Nephron (organoid): ENCODE measurements around the gene TTC21A.

ENCODE experiments used
- H3K27ac Mint-ChIP-seq, 3 experiments: 2 replicates each; pipeline ENCODE4 v1.8.0; 2020; ENCODE audit warnings: mixed read lengths in 3 of 3, mild to moderate bottlenecking in 2 of 3, moderate library complexity in 1 of 3
- H3K27me3 Mint-ChIP-seq: 2 replicates; pipeline ENCODE4 v1.8.0; 2021; ENCODE audit warnings: low read depth, mild to moderate bottlenecking, moderate library complexity, mixed read lengths
- H3K36me3 Mint-ChIP-seq: 2 replicates; pipeline ENCODE4 v1.8.0; 2020; ENCODE audit warnings: low read depth, mixed read lengths
- H3K4me1 Mint-ChIP-seq: 2 replicates; pipeline ENCODE4 v1.8.0; 2020; ENCODE audit warnings: mixed read lengths
- H3K4me3 Mint-ChIP-seq, 3 experiments: 2 replicates each; pipeline ENCODE4 v1.8.0; 2020; ENCODE audit warnings: mild to moderate bottlenecking in 3 of 3, mixed read lengths in 3 of 3, moderate library complexity in 2 of 3
- H3K9me3 Mint-ChIP-seq: 2 replicates; pipeline ENCODE4 v1.8.0; 2020; ENCODE audit warnings: mixed read lengths
- TF ChIP-seq, protein P1 (sequence below), 3 experiments: fragments of 200-600 bp; sonication (generic); IDR thresholded peaks; one replicate each; pipeline ENCODE4 v1.5.0; 2021; ENCODE audit warnings: antibody characterized with exemption in 3 of 3; ENCODE audit not compliant: unreplicated experiment in 3 of 3

Gene TTC21A

DNA sequence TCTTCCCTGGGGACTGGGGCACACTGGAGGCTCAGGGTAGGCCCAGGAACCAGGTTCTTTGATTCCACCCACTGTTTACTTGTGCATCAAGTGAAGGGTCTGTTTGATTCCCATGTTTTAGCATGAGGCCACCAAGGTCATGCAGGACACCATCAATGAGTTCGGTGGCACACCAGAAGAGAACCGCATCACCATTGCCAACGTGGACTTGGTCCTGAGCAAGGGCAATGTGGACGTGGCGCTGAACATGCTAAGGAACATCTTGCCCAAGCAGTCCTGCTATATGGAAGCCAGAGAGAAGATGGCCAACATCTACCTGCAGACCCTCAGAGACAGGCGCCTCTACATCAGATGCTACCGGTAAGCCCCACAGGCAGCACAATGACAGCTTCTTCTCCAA is 21.5 kb downstream of the TTC21A start:
- TF ChIP-seq, protein P1, sequence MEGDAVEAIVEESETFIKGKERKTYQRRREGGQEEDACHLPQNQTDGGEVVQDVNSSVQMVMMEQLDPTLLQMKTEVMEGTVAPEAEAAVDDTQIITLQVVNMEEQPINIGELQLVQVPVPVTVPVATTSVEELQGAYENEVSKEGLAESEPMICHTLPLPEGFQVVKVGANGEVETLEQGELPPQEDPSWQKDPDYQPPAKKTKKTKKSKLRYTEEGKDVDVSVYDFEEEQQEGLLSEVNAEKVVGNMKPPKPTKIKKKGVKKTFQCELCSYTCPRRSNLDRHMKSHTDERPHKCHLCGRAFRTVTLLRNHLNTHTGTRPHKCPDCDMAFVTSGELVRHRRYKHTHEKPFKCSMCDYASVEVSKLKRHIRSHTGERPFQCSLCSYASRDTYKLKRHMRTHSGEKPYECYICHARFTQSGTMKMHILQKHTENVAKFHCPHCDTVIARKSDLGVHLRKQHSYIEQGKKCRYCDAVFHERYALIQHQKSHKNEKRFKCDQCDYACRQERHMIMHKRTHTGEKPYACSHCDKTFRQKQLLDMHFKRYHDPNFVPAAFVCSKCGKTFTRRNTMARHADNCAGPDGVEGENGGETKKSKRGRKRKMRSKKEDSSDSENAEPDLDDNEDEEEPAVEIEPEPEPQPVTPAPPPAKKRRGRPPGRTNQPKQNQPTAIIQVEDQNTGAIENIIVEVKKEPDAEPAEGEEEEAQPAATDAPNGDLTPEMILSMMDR (IDR thresholded peaks at IDR 0.05; ENCODE audit: unreplicated experiment in 3 of 3): no peak
- Mint-ChIP-seq H3K27ac (no peak overlapping the region), H3K36me3 (peaks cover 6% of the 10 kb centered on the region), H3K4me3 (no peak overlapping the region), H3K27me3 (peaks cover 3% of the 10 kb centered on the region), H3K4me1 (peaks cover 5% of the 10 kb centered on the region), H3K9me3 (no peaks in the 10 kb centered on the region)

DNA sequence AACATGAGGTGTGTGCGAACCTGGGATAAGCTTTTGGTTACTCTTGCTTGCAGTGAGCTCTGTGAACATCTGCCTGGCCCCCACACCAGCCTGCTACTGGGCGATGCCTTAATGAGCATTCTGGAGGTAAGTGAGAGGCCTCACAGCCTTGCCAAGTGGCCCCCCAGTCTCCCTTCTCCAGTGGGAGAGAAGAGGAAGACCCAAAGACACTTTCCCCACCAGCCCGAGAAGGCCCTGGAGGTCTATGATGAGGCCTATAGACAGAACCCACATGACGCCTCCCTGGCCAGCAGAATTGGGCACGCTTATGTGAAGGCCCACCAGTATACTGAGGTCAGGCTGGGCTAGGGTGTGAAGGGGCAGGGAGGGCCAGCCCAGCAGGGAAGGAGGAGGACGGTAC is 22.5 kb downstream of the TTC21A start:
- no peaks in the 10 kb centered on the region for H3K9me3 Mint-ChIP-seq
- H3K4me1 Mint-ChIP-seq: peaks cover 5% of the 10 kb centered on the region
- H3K4me3 Mint-ChIP-seq: no peak overlapping the region
- H3K36me3 Mint-ChIP-seq: peaks cover 6% of the 10 kb centered on the region
- no peak overlapping the region for H3K27ac Mint-ChIP-seq
- TF ChIP-seq, protein P1 (IDR thresholded peaks at IDR 0.05; ENCODE audit: unreplicated experiment in 3 of 3): no peak
- peaks cover 3% of the 10 kb centered on the region for H3K27me3 Mint-ChIP-seq

DNA sequence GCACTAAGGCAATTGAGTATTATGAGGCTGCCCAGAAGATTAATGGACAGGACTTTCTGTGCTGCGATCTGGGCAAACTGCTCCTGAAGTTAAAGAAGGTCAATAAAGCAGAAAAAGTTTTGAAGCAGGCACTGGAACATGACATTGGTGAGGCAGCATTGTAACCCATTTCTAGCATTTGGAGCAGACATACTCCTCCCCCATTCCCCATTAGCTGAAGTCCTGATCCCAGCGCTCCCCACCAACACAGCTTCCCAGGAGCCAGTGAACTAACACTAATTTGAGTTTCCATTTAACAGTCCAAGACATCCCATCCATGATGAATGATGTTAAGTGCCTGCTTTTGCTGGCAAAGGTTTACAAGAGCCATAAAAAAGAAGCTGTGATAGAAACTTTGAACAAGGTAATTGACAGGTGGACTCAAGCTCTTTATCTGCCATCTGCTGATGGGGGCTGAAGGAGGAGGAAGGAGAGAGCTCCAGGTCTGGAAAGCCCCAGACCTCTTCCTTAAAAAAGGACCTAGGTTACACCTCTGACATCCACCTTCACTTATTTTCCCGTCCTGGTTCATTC is 23.3 kb downstream of the TTC21A start:
- no peaks in the 10 kb centered on the region for H3K9me3 Mint-ChIP-seq
- no peak overlapping the region for H3K4me3 Mint-ChIP-seq
- H3K36me3 Mint-ChIP-seq: peaks cover 6% of the 10 kb centered on the region
- TF ChIP-seq, protein P1 (IDR thresholded peaks at IDR 0.05; ENCODE audit: unreplicated experiment in 3 of 3): no peak
- H3K4me1 Mint-ChIP-seq: peaks cover 5% of the 10 kb centered on the region
- no peak overlapping the region for H3K27ac Mint-ChIP-seq
- H3K27me3 Mint-ChIP-seq: peaks cover 3% of the 10 kb centered on the region

DNA sequence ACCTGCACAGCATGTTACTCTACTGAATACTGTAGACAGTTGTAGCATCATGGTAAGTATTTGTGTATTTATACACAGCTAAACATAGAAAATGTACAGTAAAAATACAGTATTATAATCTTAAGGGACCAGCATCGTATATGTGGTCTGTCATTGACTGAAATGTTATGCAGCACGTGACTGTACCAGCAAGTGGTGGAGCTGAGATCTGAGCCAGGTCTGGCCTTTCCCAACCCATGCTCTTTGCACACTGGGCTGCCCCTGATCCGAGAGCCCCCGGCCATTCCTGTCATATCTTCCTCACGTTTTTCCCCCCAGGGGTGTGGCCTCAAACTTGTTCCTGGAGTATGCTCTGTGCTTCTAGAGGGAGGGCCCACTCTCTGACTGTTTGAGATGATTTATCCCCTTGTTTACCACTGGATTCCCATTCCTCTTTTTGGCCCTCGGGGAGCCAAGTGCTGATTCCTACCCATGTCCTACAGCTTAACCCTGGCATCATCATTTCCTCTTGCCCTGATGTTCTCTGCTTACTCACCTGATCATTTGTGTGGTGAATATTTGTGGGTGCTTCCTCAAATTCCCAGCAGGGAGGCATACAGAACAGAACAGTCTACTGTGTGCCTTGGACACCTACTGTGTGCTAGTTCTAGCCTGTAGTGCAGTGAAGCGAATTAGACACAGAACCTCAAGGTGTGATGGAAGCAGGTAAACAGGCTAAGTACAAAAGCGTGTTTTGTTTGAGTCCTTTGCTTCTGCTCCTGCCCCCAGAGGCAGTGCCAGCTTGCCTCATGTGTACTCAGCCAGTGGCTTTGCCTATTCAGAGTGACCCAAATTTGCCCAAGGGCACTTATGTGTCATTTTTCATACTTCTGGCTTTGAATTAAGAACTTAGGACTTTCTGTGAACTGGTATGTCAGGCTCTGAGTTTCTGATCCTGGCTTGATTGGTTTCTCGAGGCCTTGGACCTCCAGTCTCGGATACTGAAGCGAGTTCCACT is 24.9 kb downstream of the TTC21A start:
- Mint-ChIP-seq H3K36me3 (peaks cover 6% of the 10 kb centered on the region), H3K4me3 (no peak overlapping the region), H3K27me3 (no peaks in the 10 kb centered on the region), H3K4me1 (no peaks in the 10 kb centered on the region), H3K9me3 (no peaks in the 10 kb centered on the region), H3K27ac (no peak overlapping the region)
- TF ChIP-seq, protein P1 (IDR thresholded peaks at IDR 0.05; ENCODE audit: unreplicated experiment in 3 of 3): no peak

DNA sequence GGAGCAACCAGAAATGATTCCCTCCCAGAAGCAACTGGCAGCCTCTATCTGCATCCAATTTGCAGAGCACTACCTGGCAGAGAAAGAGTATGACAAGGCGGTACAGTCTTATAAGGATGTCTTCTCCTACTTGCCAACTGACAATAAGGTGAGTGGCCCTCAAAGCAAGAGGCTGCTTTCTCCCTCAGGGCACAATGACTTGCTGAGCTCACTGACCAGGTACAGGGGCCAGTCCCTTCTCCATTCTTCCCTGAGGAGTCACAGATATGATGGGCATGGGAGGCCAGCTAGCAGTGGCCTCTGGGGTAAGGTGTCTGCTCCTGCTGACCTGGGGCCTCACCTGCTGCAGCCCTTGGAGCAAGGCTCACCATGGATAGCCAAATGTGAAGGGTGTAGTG is 25.6 kb downstream of the TTC21A start:
- H3K27me3 Mint-ChIP-seq: no peaks in the 10 kb centered on the region
- TF ChIP-seq, protein P1 (IDR thresholded peaks at IDR 0.05; ENCODE audit: unreplicated experiment in 3 of 3): no peak

More for the DNA sequence above, 25.6 kb downstream of the TTC21A start:
- Mint-ChIP-seq H3K4me3 (no peak overlapping the region), H3K36me3 (peaks cover 10% of the 10 kb centered on the region), H3K9me3 (no peaks in the 10 kb centered on the region), H3K4me1 (no peaks in the 10 kb centered on the region), H3K27ac (no peak overlapping the region)
